Germinal center (tissue), 1 donor: ENCODE results near the gene KIF26B.
"Not testable (repeated sequence)": the region's sequence is repeated elsewhere in the genome, so short reads cannot be mapped to it uniquely, and the experiment has no call there.

Experiments
- DNase-seq: peaks from one replicate; pipeline ENCODE4 v3.0.0; 2012; ENCODE audit warnings: mixed read lengths, low spot score

Gene KIF26B

GRCh38 chr1:245356891-245357585 is 202.3 kb downstream of the KIF26B start:
- DNase-seq: no peak

GRCh38 chr1:245359101-245359680 is 204.4 kb downstream of the KIF26B start:
- not testable (repeated sequence) for DNase-seq

GRCh38 chr1:245361065-245361464 is 206.3 kb downstream of the KIF26B start:
- DNase-seq: no peak

DNA sequence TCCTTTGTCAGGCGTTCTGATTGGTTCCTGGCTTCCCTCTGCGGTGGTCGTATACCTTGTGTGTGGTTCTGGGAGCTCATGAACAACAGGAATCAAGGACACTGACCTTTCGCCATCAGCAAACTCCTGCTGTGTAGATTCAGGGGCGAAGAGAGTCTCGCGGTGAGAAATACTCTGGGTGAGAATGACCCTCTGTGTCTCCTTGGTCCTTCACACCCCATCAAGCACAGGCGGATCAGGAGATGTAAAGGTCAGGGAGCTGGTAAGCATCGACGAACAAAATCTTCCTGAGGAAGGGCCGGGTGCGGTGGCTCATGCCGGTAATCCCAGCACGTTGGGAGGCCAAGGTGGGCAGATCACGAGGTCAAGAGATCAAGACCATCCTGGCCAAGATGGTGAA is 207.2 kb downstream of the KIF26B start:
- no peak for DNase-seq

DNA sequence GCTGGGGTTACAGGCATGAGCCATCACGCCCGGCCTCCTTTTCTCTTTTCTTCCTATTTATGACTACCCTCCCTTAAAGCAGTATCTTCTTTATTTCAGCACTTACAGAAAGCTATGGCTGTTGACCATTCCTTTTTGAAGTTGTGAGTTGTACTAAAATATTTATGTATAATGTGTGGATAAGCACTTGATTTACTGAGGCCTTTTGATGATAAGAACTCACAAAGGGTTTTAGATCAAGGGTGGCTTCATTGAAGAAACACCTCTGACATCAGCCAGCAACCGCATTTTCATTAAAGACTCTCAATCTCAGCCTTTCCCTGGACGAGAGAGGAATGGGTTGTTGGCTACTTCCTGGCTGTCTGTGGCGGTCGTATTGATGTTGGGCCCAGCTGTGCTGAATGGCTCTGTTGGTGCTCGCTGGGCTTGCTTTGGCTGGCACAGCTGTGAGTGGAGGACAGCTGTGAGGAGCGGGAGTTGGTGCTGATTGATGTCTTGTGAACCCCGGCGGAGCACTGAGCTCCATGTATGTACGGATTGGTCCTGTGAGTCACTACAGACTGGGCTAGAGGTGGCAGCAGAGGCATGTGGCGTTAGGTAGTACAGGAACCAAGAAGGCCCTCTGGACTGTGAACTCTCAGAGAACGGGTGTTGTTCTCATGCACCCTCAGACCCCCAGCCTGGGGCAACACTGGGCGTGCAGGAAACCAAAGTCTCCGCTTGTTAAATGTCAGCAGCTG is 208.8 kb downstream of the KIF26B start:
- DNase-seq: no peak

DNA sequence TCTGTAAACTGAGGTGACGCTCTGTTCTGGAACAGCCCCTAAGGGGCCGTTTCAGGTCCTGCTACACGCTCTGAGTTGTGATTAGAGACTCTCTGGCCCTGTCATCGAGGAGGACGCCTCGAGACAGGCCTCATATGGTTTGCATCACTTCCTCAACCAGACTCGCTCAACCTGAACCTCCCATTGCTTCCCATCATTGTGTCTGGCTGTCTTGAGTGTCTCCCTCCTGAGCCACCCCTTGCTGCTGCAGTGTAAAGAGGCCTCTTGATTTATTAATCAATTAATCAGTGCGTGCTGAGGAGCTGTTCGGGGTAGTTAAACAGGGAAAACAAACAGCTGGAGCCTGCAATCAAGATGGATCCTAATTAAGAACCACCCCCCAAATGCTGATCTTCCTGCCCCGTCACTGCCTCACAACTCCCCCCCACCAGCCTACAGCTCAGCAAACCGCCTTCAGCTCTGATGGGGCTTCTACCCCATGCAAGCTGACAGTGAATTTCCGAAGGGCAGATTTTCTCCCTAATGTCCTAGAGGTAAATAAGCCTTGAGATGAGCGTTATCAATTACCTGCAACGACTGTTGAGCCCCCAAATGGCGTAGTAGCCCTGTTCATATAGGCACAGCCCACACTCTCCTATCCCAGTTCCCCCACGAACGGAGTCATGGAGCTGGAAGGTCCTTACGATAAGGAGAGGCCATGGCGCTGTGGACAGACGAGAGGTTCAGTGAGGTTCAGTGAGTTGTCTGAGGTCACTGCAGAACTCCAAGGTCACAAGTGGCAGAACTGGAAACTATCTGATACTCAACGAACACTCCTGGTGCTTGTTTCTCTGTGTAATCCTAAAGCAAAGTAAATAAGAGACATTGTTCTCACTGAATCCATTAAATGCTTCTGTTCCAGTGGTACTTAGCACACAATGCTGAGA is 210.6 kb downstream of the KIF26B start:
- DNase-seq: no peak

DNA sequence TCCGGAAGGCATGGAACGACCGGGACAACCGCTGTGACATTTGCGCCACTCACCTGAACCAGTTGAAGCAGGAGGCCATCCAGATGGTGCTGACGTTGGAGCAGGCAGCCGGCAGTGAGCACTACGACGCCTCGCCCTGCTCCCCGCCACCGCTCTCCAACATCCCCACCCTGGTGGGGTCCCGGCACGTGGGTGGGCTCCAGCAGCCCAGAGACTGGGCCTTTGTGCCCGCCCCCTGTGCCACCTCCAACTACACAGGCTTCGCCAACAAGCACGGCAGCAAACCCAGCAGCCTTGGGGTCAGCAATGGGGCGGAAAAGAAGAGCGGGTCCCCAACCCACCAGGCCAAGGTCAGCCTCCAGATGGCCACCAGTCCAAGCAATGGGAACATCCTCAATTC is 212.1 kb downstream of the KIF26B start:
- DNase-seq: no peak

DNA sequence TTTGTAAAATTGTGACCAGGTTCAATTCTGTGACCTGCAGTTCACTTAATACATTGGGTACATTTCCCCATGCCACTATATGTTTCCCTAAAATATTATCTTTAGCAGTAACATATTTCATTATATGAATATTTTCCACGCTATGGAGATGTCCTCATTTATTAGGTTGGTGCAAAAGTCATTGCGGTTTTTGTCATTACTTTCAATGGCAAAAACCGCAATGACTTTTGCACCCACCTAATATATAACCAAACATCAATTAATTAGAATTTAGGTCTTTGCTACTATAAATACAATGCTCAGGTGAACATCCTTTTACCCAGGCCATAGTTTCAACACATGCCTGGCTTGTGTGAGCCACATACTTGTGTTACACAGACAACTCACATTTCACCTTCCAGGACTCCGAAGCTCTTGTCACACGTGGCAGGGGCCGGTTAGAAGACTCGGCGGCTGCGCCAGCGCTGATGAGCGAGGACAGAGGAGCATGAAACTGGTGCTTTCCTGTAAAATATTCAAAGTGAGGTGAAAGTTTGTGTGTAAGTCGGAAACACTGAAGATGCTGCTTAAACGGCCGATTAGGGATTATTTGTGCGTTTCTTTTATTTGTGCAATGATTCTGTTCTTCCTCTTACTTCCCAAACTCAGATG is 215.5 kb downstream of the KIF26B start:
- DNase-seq: no peak

DNA sequence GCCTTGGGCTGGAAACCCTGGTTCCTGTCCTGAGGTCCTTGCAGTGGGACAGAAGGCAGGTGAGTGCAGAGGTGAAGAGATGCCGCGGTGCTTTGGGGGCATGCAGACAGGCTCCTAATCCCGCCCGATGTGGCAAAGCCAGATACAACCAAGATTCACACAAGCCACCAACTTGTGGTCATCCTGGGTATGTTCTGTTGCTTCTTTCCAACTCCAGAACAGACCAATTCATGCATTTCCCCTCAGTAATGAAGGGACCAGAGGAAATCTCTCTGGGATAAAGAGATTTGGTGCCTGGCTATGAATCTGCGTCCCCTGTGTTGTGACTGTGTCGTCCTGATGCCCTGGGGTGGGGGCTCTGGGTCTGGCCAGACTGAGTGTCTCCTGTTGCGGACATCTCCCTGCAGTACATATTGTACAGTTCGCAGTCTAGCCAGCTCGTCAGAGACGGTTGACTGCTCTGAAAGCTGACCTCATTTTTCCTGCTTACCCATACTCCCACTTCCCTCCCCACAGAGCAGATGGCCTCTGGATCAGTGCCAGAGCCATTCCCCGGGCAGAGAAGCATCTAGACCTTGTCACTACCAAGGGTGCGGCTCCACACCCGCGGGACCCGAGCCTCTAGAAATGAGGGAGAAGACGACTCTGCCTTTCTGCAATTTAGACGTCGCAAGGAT is 216.3 kb downstream of the KIF26B start:
- DNase-seq: no peak

DNA sequence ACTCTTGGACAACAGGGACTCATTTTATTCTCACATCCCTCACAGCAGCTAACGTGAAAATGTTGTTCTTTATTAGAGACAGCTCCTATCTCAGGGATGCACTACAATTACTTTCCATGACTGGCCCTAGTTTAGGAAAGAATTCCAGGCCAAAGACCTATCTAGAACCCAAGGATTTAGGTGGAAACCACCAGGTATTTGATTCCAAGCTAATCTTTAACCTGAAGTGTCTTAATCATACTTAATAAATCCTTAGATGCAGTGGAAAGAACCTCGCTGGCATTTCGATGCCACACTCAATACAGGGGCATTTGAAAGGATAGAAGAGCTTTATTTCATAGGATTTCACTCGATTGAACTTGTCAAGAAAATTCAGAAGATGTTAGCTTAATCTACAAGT is 218.3 kb downstream of the KIF26B start:
- no peak for DNase-seq

GRCh38 chr1:245375789-245376460 is 221.1 kb downstream of the KIF26B start:
- no peak for DNase-seq

DNA sequence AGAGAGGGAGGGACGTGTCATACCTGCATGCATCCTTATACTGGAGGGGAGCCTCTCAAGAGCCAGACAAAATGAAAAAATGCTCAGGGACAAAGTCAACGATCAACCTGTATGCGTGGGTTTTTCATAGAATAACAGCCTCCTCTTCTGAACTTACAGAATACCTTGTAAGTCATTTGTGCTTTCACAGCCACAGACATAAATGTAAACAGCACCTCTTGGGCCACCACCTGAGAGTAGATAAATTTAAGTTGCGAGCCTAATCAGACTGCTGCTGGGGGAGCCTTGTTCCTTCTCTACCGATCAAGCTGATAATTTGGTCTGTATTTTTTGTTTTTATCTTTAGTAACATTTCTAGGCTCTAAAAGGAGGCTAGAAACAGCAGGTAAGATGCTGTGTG is 223.1 kb downstream of the KIF26B start:
- DNase-seq: no peak

DNA sequence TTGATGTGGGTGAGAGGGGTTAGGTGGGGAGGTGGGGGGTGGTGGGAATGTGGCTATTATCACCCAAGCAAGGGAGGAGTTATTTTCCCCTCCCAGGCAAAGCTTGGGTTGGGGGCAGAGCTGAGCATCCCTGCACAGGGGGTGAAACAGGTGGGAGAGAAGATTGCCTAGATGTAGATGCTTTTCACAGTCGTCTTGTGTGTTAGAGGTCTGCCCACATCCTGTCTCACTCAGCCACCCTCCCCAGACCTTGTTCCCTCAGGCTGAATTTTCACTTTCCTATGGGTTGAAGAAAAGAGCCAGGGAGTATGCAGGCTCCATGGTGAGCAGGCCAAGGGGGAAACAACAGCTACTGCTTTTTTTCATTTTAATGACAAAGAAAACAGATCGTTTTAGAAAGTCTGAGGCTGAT is 223.5 kb downstream of the KIF26B start:
- no peak for DNase-seq

- no peak for DNase-seq
These were observed 224.0 kb downstream of the KIF26B start for GRCh38 chr1:245378745-245379144.

DNA sequence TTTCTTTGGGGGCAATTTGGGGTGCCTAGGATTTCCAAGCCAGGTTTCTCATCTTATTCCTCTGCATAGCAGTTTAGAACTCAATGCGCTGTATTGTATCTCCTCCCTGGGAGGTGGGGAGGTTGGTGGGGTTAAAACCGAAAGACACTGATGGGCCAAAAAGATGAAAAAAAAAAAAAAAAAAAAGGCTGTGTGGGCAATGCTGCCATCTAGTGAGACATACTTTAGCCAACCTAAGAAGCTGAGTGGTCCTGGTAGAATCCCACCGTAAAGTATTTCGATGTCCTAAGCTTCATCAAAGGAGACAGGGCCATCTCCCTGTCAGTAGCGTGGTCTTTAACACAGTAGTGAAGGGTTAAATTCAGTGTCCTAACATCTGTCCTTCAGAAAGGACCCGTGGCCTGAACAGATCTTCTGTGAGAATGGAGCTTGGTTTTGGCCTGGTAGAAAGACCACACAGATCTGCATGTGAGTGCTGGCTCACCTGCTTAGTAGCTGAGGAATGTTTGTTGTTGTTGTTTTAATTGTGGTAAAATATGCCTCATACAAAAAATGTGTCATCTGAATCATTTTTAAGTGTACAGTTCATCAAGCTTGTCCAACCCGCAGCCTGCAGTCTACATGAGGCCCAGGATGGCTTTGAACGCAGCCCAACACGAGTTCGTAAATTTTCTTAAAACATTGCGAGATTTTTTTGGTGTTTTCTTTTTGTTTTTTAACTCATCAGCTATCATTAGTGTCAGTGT is 226.2 kb downstream of the KIF26B start:
- no peak for DNase-seq

DNA sequence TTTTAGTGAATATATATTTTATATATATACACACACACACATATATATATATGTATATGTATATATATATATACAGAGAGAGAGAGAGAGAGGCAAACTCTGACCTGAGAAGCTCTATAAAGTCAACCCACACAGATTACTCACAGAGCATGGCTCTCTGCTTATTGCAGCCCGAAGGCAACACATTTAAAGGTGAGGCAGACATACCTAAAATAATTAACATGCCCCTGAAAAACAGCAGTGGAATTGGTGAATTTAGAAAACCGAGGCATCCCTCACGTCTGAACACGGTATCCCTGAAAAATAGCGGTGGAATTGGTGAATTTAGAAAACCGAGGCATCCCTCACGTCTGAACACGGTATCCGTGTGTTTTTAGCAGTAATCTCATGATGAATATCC is 228.2 kb downstream of the KIF26B start:
- no peak for DNase-seq

- DNase-seq: no peak
These were observed 228.9 kb downstream of the KIF26B start for GRCh38 chr1:245383396-245384330.

GRCh38 chr1:245386297-245386971 is 231.6 kb downstream of the KIF26B start:
- no peak for DNase-seq
